Liver (tissue), 9 donors: ENCODE measurements around the gene POU6F2. TPM values are rescaled to one million over a fixed set of nuclear protein-coding genes. Genes with fewer than 3 reads are reported as not detected.

Experiments
- DNase-seq: peaks from one replicate; pipeline ENCODE4 v3.0.0-alpha.2; 2017; ENCODE audit warnings: low spot score
- H3K27ac ChIP-seq, 2 donors: one replicate each; pipeline ENCODE4 v1.7.0; 2013; ENCODE audit warnings: inconsistent platforms in 2 of 2, low read length in 2 of 2, control low read depth in 1 of 2, low read depth in 1 of 2, mild to moderate bottlenecking in 1 of 2
- H3K27me3 ChIP-seq, 4 donors: one replicate each; pipeline versions ENCODE4 v1.6.1 to v1.7.0; 2013; ENCODE audit warnings: low read length in 3 of 4, inconsistent platforms in 1 of 4, mild to moderate bottlenecking in 1 of 4, moderate library complexity in 1 of 4; ENCODE audit not compliant: control insufficient read depth in 4 of 4, insufficient read depth in 4 of 4
- H3K36me3 ChIP-seq, 4 donors: one replicate each; pipeline versions ENCODE4 v1.6.1 to v1.7.0; 2013; ENCODE audit warnings: low read length in 3 of 4, mild to moderate bottlenecking in 3 of 4, low read depth in 1 of 4, moderate library complexity in 1 of 4; ENCODE audit not compliant: control insufficient read depth in 4 of 4, insufficient read depth in 3 of 4
- H3K4me1 ChIP-seq, 4 donors: one replicate each; pipeline versions ENCODE4 v1.6.1 to v1.7.0; 2013; ENCODE audit warnings: low read length in 3 of 4, mild to moderate bottlenecking in 3 of 4, moderate library complexity in 1 of 4; ENCODE audit not compliant: control insufficient read depth in 4 of 4, insufficient read depth in 4 of 4
- H3K4me3 ChIP-seq, 3 donors: one replicate each; pipeline versions ENCODE4 v1.6.1 to v1.7.0; 2013; ENCODE audit warnings: low read length in 3 of 3, control low read depth in 1 of 3, low read depth in 1 of 3, mild to moderate bottlenecking in 1 of 3
- H3K9ac ChIP-seq, 2 donors: one replicate each; pipeline ENCODE4 v1.7.0; 2013; ENCODE audit warnings: low read length in 2 of 2, mild to moderate bottlenecking in 2 of 2, moderate library complexity in 2 of 2, control low read depth in 1 of 2, low read depth in 1 of 2
- H3K9me3 ChIP-seq, 4 donors: one replicate each; pipeline versions ENCODE4 v1.6.1 to v1.7.0; 2013; ENCODE audit warnings: low read length in 3 of 4; ENCODE audit not compliant: control insufficient read depth in 4 of 4
- EGR1 ChIP-seq, 2 donors: IDR thresholded peaks; 2 replicates each; pipeline ENCODE4 v1.6.1; 2016 to 2018; ENCODE audit warnings: antibody characterized with exemption in 2 of 2, low read depth in 2 of 2
- FOXA1 ChIP-seq: IDR thresholded peaks from 2 replicates; pipeline ENCODE4 v1.6.1; 2016; ENCODE audit warnings: antibody characterized with exemption
- FOXA2 ChIP-seq: IDR thresholded peaks from 2 replicates; pipeline ENCODE4 v1.6.1; 2016; ENCODE audit warnings: antibody characterized with exemption
- GABPA ChIP-seq, 2 donors: IDR thresholded peaks in 1 of 2; conservative IDR thresholded peaks in 1 of 2; 2 replicates each; pipeline ENCODE4 v1.6.1; 2016; ENCODE audit warnings: antibody characterized with exemption in 2 of 2, mild to moderate bottlenecking in 1 of 2, moderate library complexity in 1 of 2
- HNF4A ChIP-seq, 2 donors: conservative IDR thresholded peaks; 2 replicates each; pipeline ENCODE4 v1.6.1; 2016; ENCODE audit warnings: antibody characterized with exemption in 2 of 2, mild to moderate bottlenecking in 2 of 2
- JUND ChIP-seq, 2 donors: IDR thresholded peaks; 2 replicates each; pipeline ENCODE4 v1.6.1; 2016; ENCODE audit warnings: antibody characterized with exemption in 2 of 2
- NR2F2 ChIP-seq: IDR thresholded peaks from 2 replicates; pipeline ENCODE4 v1.6.1; 2016; ENCODE audit warnings: antibody characterized with exemption
- RAD21 ChIP-seq, 2 donors: IDR thresholded peaks; 2 replicates each; pipeline ENCODE4 v1.6.1; 2016; ENCODE audit warnings: antibody characterized with exemption in 2 of 2, mild to moderate bottlenecking in 2 of 2
- TAF1 ChIP-seq: conservative IDR thresholded peaks from 2 replicates; pipeline ENCODE4 v1.6.1; 2016; ENCODE audit warnings: antibody characterized with exemption, mild to moderate bottlenecking
- YY1 ChIP-seq: IDR thresholded peaks from 2 replicates; pipeline ENCODE4 v1.6.1; 2016; ENCODE audit warnings: antibody characterized with exemption, mild to moderate bottlenecking
- WGBS: extraction: QIAGEN DNeasy Blood & Tissue Kit; methylation state at CpG from one replicate; pipeline ENCODE4 v1.1.7; 2013; 5-methylcytosine and 5-hydroxymethylcytosine counted together
- polyA plus RNA-seq, 2 donors: library from polyadenylated mRNA; stranded (reverse) in 1 of 2; unstranded in 1 of 2; fragments of 200-250 nt in 1 of 2; fragments of >200 nt in 1 of 2; fragmentation: Nextera tagmentation in 1 of 2; extraction: Ambion mirVana in 1 of 2; gene quantifications; one replicate each; pipeline versions ENCODE4 v1.2.1 to v1.2.3, GENCODE V29; 2013 to 2015
- total RNA-seq, 2 donors: library from RNA; depleted of rRNA; stranded (reverse); fragments of >200 nt; gene quantifications; one replicate each; pipeline ENCODE4 v1.2.3, GENCODE V29; 2014
- TF ChIP-seq, protein P1 (sequence below): fragments of 150-350 bp; IDR thresholded peaks from 2 replicates; pipeline ENCODE4 v1.5.1; 2017; ENCODE audit warnings: improper control_type of control experiment, low read depth, low read length; ENCODE audit not compliant: missing input control
- TF ChIP-seq, protein P2 (sequence below): IDR thresholded peaks from 2 replicates; pipeline ENCODE4 v1.6.1; 2016; ENCODE audit warnings: antibody characterized with exemption
- TF ChIP-seq, protein P3 (sequence below): IDR thresholded peaks from 2 replicates; pipeline ENCODE4 v1.6.1; 2016; ENCODE audit warnings: antibody characterized with exemption
- TF ChIP-seq, protein P4 (sequence below): IDR thresholded peaks from 2 replicates; pipeline ENCODE4 v1.6.1; 2016; ENCODE audit warnings: antibody characterized with exemption, mild to moderate bottlenecking
- TF ChIP-seq, protein P5 (sequence below): IDR thresholded peaks from 2 replicates; pipeline ENCODE4 v1.6.1; 2016; ENCODE audit warnings: antibody characterized with exemption
- donor health status: healthy.
- donor health status: healthy.
- donor health status: healthy.
- donor health status: healthy.
- donor health status: healthy.

POU6F2 gene
- total and polyA plus RNA-seq, 4 donors = under 0.01 to 0.24 (median 0.08) TPM; not detected in 1

DNA sequence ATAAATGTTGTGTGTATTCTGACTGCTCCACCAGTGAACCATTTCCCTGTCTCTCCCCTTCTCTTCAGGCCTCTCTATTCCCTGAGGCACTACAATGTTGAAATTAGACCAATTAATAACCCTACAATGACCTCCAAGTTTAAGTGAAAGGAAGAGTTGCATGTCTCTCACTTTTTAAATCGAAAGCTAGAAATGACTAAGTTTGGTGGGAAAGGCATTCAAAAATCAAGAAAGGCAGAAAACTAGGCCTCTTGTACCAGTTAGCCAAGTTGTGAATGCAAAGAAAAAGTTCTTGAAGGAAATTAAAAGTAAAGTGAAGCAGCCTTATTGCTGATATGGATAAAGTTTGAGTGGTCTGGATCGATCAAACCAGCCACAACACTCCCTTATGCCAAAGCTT lies 390.2 kb downstream of the POU6F2 start:
- WGBS = 91% methylated on average over 2 of the region's 2 CpGs
- Histone ChIP-seq H3K36me3 (no peaks in the 10 kb centered on the region), H3K27me3 (no peaks in the 10 kb centered on the region), H3K9ac (no peak overlapping the region), H3K9me3 (no peaks in the 10 kb centered on the region), H3K27ac (no peak overlapping the region), H3K4me1 (no peaks in the 10 kb centered on the region), H3K4me3 (no peak overlapping the region)
- TF ChIP-seq, protein P1, sequence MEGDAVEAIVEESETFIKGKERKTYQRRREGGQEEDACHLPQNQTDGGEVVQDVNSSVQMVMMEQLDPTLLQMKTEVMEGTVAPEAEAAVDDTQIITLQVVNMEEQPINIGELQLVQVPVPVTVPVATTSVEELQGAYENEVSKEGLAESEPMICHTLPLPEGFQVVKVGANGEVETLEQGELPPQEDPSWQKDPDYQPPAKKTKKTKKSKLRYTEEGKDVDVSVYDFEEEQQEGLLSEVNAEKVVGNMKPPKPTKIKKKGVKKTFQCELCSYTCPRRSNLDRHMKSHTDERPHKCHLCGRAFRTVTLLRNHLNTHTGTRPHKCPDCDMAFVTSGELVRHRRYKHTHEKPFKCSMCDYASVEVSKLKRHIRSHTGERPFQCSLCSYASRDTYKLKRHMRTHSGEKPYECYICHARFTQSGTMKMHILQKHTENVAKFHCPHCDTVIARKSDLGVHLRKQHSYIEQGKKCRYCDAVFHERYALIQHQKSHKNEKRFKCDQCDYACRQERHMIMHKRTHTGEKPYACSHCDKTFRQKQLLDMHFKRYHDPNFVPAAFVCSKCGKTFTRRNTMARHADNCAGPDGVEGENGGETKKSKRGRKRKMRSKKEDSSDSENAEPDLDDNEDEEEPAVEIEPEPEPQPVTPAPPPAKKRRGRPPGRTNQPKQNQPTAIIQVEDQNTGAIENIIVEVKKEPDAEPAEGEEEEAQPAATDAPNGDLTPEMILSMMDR = no peak
- no peak for TF ChIP-seq FOXA2
- no peak for TF ChIP-seq EGR1 (IDR thresholded peaks at IDR 0.05; ENCODE audit: low read depth in 2 of 2)
- TF ChIP-seq NR2F2 = no peak
- TF ChIP-seq, protein P2, sequence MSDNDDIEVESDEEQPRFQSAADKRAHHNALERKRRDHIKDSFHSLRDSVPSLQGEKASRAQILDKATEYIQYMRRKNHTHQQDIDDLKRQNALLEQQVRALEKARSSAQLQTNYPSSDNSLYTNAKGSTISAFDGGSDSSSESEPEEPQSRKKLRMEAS = no peak
- no peak for TF ChIP-seq HNF4A (conservative IDR thresholded peaks at IDR 0.05)
- TF ChIP-seq, protein P3, sequence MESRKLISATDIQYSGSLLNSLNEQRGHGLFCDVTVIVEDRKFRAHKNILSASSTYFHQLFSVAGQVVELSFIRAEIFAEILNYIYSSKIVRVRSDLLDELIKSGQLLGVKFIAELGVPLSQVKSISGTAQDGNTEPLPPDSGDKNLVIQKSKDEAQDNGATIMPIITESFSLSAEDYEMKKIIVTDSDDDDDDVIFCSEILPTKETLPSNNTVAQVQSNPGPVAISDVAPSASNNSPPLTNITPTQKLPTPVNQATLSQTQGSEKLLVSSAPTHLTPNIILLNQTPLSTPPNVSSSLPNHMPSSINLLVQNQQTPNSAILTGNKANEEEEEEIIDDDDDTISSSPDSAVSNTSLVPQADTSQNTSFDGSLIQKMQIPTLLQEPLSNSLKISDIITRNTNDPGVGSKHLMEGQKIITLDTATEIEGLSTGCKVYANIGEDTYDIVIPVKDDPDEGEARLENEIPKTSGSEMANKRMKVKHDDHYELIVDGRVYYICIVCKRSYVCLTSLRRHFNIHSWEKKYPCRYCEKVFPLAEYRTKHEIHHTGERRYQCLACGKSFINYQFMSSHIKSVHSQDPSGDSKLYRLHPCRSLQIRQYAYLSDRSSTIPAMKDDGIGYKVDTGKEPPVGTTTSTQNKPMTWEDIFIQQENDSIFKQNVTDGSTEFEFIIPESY = no peak
- TF ChIP-seq, protein P4, sequence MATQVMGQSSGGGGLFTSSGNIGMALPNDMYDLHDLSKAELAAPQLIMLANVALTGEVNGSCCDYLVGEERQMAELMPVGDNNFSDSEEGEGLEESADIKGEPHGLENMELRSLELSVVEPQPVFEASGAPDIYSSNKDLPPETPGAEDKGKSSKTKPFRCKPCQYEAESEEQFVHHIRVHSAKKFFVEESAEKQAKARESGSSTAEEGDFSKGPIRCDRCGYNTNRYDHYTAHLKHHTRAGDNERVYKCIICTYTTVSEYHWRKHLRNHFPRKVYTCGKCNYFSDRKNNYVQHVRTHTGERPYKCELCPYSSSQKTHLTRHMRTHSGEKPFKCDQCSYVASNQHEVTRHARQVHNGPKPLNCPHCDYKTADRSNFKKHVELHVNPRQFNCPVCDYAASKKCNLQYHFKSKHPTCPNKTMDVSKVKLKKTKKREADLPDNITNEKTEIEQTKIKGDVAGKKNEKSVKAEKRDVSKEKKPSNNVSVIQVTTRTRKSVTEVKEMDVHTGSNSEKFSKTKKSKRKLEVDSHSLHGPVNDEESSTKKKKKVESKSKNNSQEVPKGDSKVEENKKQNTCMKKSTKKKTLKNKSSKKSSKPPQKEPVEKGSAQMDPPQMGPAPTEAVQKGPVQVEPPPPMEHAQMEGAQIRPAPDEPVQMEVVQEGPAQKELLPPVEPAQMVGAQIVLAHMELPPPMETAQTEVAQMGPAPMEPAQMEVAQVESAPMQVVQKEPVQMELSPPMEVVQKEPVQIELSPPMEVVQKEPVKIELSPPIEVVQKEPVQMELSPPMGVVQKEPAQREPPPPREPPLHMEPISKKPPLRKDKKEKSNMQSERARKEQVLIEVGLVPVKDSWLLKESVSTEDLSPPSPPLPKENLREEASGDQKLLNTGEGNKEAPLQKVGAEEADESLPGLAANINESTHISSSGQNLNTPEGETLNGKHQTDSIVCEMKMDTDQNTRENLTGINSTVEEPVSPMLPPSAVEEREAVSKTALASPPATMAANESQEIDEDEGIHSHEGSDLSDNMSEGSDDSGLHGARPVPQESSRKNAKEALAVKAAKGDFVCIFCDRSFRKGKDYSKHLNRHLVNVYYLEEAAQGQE = no peak
- TF ChIP-seq RAD21 (IDR thresholded peaks at IDR 0.05) = no peak
- no peak for TF ChIP-seq JUND (IDR thresholded peaks at IDR 0.05)
- TF ChIP-seq GABPA (IDR thresholded peaks at IDR 0.05 in 1 of 2, conservative IDR thresholded peaks at IDR 0.05 in 1 of 2) = no peak
- no peak for TF ChIP-seq TAF1
- TF ChIP-seq, protein P5, sequence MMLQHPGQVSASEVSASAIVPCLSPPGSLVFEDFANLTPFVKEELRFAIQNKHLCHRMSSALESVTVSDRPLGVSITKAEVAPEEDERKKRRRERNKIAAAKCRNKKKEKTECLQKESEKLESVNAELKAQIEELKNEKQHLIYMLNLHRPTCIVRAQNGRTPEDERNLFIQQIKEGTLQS = no peak
- no peak for TF ChIP-seq YY1
- TF ChIP-seq FOXA1 = no peak
- no peak for DNase-seq

DNA sequence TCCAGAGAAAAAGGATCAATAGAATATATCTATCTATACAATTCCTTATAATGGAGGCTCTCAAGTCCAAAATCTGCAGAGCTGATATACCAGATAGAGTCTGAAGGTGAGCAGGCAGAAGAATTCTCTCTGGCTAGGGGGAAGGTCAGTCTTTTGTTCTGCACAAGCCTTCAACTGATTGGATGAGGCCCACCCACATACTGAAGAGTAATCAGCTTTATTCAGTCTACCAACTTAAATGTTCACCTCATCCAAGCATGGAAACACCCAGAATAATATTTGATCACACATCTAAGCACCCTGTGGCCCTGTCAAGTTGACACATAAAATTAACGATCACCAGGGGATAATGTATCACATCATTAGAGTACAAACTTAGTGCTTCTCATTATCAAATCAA lies 394.7 kb downstream of the POU6F2 start:
- Histone ChIP-seq H3K4me1 (no peaks in the 10 kb centered on the region), H3K27me3 (no peaks in the 10 kb centered on the region), H3K9ac (no peak overlapping the region), H3K4me3 (no peak overlapping the region), H3K9me3 (no peaks in the 10 kb centered on the region), H3K27ac (no peak overlapping the region), H3K36me3 (no peaks in the 10 kb centered on the region)
- 97% methylated on average over 1 of the region's 1 CpG for WGBS
- DNase-seq = no peak
- TF ChIP-seq NR2F2 (no peak), FOXA1 (no peak), TAF1 (no peak), FOXA2 (no peak), HNF4A (conservative IDR thresholded peaks at IDR 0.05) (no peak)
- TF ChIP-seq, protein P2 = no peak
- TF ChIP-seq, protein P4 = no peak
- TF ChIP-seq, protein P5 = no peak
- TF ChIP-seq, protein P3 = no peak
